Measurements from ENCODE around the gene PCGF1.

Gene PCGF1

GRCh38 chr2:74495440-74495839 lies 12.1 kb downstream of the PCGF1 start:
- Histone ChIP-seq H3K79me2 (no peaks in the 10 kb centered on the region), H3K4me1 (peaks cover 10% of the 10 kb centered on the region), H3K4me2 (ENCODE audit: low read length) (no peak overlapping the region), H3K9ac (no peak overlapping the region), H2AFZ (no peak overlapping the region), H3K27ac (no peak overlapping the region), H3K27me3 (ENCODE audit: control insufficient read depth, insufficient read depth, low read length) (no peaks in the 10 kb centered on the region), H3K4me3 (ENCODE audit: low read depth, low read length) (no peak overlapping the region), H3K9me3 (ENCODE audit: control insufficient read depth, low read length) (no peaks in the 10 kb centered on the region), H3K36me3 (ENCODE audit: control insufficient read depth, insufficient read depth, low read length) (no peaks in the 10 kb centered on the region)
- TF ChIP-seq, protein P1, sequence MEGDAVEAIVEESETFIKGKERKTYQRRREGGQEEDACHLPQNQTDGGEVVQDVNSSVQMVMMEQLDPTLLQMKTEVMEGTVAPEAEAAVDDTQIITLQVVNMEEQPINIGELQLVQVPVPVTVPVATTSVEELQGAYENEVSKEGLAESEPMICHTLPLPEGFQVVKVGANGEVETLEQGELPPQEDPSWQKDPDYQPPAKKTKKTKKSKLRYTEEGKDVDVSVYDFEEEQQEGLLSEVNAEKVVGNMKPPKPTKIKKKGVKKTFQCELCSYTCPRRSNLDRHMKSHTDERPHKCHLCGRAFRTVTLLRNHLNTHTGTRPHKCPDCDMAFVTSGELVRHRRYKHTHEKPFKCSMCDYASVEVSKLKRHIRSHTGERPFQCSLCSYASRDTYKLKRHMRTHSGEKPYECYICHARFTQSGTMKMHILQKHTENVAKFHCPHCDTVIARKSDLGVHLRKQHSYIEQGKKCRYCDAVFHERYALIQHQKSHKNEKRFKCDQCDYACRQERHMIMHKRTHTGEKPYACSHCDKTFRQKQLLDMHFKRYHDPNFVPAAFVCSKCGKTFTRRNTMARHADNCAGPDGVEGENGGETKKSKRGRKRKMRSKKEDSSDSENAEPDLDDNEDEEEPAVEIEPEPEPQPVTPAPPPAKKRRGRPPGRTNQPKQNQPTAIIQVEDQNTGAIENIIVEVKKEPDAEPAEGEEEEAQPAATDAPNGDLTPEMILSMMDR (IDR thresholded peaks at IDR 0.05), result no peak

- no peaks in the 10 kb centered on the region for H3K36me3 ChIP-seq (ENCODE audit: control insufficient read depth, insufficient read depth, low read length)
- no peak overlapping the region for H2AFZ ChIP-seq
- no peak overlapping the region for H3K9ac ChIP-seq
- no peak overlapping the region for H3K4me2 ChIP-seq (ENCODE audit: low read length)
- no peak overlapping the region for H3K4me3 ChIP-seq (ENCODE audit: low read depth, low read length)
- no peaks in the 10 kb centered on the region for H3K27me3 ChIP-seq (ENCODE audit: control insufficient read depth, insufficient read depth, low read length)
- H3K4me1 ChIP-seq, result no peaks in the 10 kb centered on the region
- H3K9me3 ChIP-seq (ENCODE audit: control insufficient read depth, low read length), result no peaks in the 10 kb centered on the region
- TF ChIP-seq, protein P1 (IDR thresholded peaks at IDR 0.05), result no peak
- H3K79me2 ChIP-seq, result no peaks in the 10 kb centered on the region
- no peak overlapping the region for H3K27ac ChIP-seq
These were observed 13.9 kb downstream of the PCGF1 start for GRCh38 chr2:74493546-74493945.

- Histone ChIP-seq H3K4me1 (no peaks in the 10 kb centered on the region), H3K9me3 (ENCODE audit: control insufficient read depth, low read length) (no peaks in the 10 kb centered on the region), H3K36me3 (ENCODE audit: control insufficient read depth, insufficient read depth, low read length) (no peaks in the 10 kb centered on the region), H3K27me3 (ENCODE audit: control insufficient read depth, insufficient read depth, low read length) (no peaks in the 10 kb centered on the region), H3K4me3 (ENCODE audit: low read depth, low read length) (no peak overlapping the region), H3K4me2 (ENCODE audit: low read length) (no peak overlapping the region), H3K79me2 (peaks cover 3% of the 10 kb centered on the region), H3K27ac (no peak overlapping the region), H3K9ac (no peak overlapping the region), H2AFZ (no peak overlapping the region)
- TF ChIP-seq, protein P1 (IDR thresholded peaks at IDR 0.05), result no peak
These were observed 15.6 kb downstream of the PCGF1 start for GRCh38 chr2:74491648-74492544.

DNA sequence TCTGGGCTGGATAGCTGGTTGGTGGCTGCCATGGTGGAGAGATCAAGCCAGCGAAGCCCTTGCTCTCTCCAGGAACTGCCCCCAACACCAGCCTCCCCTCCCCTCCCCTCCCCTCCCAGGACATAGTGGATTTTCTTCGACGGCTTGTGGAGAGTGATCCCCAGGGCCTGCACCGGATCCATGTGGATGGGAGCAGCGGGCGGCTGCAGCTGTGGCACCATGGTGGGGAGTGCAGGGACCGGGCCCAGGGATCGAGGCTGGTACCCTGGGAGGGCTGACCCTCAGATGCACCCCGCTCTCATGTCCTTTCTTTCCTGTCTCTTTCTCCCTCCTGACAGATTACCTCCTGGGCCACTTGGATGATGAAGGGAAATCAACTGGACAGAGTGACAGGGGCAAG lies 17.6 kb downstream of the PCGF1 start:
- no peak overlapping the region for H3K9ac ChIP-seq
- no peak overlapping the region for H2AFZ ChIP-seq
- TF ChIP-seq, protein P1 (IDR thresholded peaks at IDR 0.05), result no peak
- peaks cover 5% of the 10 kb centered on the region for H3K79me2 ChIP-seq
- no peaks in the 10 kb centered on the region for H3K27me3 ChIP-seq (ENCODE audit: control insufficient read depth, insufficient read depth, low read length)
- H3K27ac ChIP-seq, result no peak overlapping the region
- H3K9me3 ChIP-seq (ENCODE audit: control insufficient read depth, low read length), result no peaks in the 10 kb centered on the region
- no peaks in the 10 kb centered on the region for H3K4me1 ChIP-seq
- no peaks in the 10 kb centered on the region for H3K36me3 ChIP-seq (ENCODE audit: control insufficient read depth, insufficient read depth, low read length)
- no peak overlapping the region for H3K4me2 ChIP-seq (ENCODE audit: low read length)
- no peak overlapping the region for H3K4me3 ChIP-seq (ENCODE audit: low read depth, low read length)
